Prostate gland (tissue), 2 donors: ENCODE results near the gene EPS8. TPM values are rescaled to one million over a fixed set of nuclear protein-coding genes. Genes with fewer than 3 reads are reported as not detected.

ENCODE experiments used
- DNase-seq: peaks from one replicate; pipeline ENCODE4 v3.0.0-alpha.2; 2019; ENCODE audit warnings: low spot score
- H3K27ac ChIP-seq, 2 donors: fragments of 200-600 bp; sonication (generic); 2 replicates each; pipeline ENCODE4 v1.5.1; 2017 to 2019
- H3K27me3 ChIP-seq: fragments of 200-600 bp; sonication (generic); replicated peaks from 2 replicates; pipeline ENCODE4 v1.5.1; 2019; ENCODE audit not compliant: insufficient read depth
- H3K36me3 ChIP-seq, 2 donors: fragments of 200-600 bp; sonication (generic); 1 replicate in 1 of 2; 2 replicates in 1 of 2; pipeline versions ENCODE4 v1.5.1 to v1.8.1; 2017 to 2019
- H3K4me1 ChIP-seq: fragments of 200-600 bp; sonication (generic); replicated peaks from 2 replicates; pipeline ENCODE4 v1.5.1; 2019
- H3K4me3 ChIP-seq, 2 donors: fragments of 200-600 bp; sonication (generic); 2 replicates each; pipeline ENCODE4 v1.5.1; 2017 to 2019
- H3K9me3 ChIP-seq: fragments of 200-600 bp; sonication (generic); 2 replicates; pipeline ENCODE4 v1.5.1; 2017
- CTCF ChIP-seq, 4 experiments: fragments of 200-600 bp in 2 of 4; fragments of 450-650 bp in 2 of 4; sonication (generic) in 2 of 4; IDR thresholded peaks; 1 replicate in 3 of 4; 2 replicates in 1 of 4; pipeline ENCODE4 v1.5.1; 2016 to 2019; ENCODE audit warnings: antibody characterized with exemption in 4 of 4, mild to moderate bottlenecking in 2 of 4, moderate library complexity in 2 of 4
- POLR2A ChIP-seq: fragments of 450-650 bp; IDR thresholded peaks from one replicate; pipeline ENCODE4 v1.6.1; 2016; ENCODE audit warnings: antibody characterized with exemption, mild to moderate bottlenecking
- POLR2AphosphoS5 ChIP-seq: sonication (generic); formaldehyde crosslinking; IDR thresholded peaks from one replicate; pipeline ENCODE4 v1.6.1; 2017; ENCODE audit warnings: antibody characterized with exemption
- WGBS: methylation state at CpG from one replicate; pipeline ENCODE4 v1.1.5; 2018; 5-methylcytosine and 5-hydroxymethylcytosine counted together
- intact Hi-C: fragments of 100-400 bp; cut with DNase I; formaldehyde crosslinking; loops from one replicate; pipeline ENCODE4 v1.14.2; 2022
- total RNA-seq, 2 donors: library from RNA; depleted of rRNA; stranded (reverse); fragments of >200 nt; gene quantifications; one replicate each; pipeline ENCODE4 v1.1.0, GENCODE V29; 2016

Gene EPS8
- total RNA-seq, 2 donors from 2014 or later = 47.5 to 67.4 TPM

- no peaks in the 10 kb centered on the region for H3K9me3 ChIP-seq
- WGBS = 84% methylated on average over 8 of the region's 8 CpGs
- H3K27ac ChIP-seq = no peak overlapping the region
- H3K27me3 ChIP-seq = no peaks in the 10 kb centered on the region
- no peak for TF ChIP-seq CTCF (IDR thresholded peaks at IDR 0.05)
- no peak for TF ChIP-seq POLR2A
- TF ChIP-seq POLR2AphosphoS5 = no peak
- intact Hi-C loops = loop anchor here (10.0 kb wide), 1 partner anchor 53 kb away; no protein-coding TSS in a partner anchor
- H3K4me1 ChIP-seq = no peaks in the 10 kb centered on the region
- no peaks in the 10 kb centered on the region for H3K36me3 ChIP-seq
- no peak for DNase-seq
- no peak overlapping the region for H3K4me3 ChIP-seq
Measured at GRCh38 chr12:15688202-15688736, 100.9 kb downstream of the EPS8 start.

- no peaks in the 10 kb centered on the region for H3K4me1 ChIP-seq
Measured at GRCh38 chr12:15687583-15687982, 101.6 kb downstream of the EPS8 start.

GRCh38 chr12:15684896-15685658 is 104.1 kb downstream of the EPS8 start:
- no peak for DNase-seq
- intact Hi-C loops = loop anchor here (10.0 kb wide), 1 partner anchor 50 kb away; no protein-coding TSS in a partner anchor
- no peaks in the 10 kb centered on the region for H3K27me3 ChIP-seq
- whole genome bisulfite sequencing = 75% methylated on average over 6 of the region's 6 CpGs
- H3K4me1 ChIP-seq = no peaks in the 10 kb centered on the region
- H3K27ac ChIP-seq = no peak overlapping the region
- H3K4me3 ChIP-seq = no peak overlapping the region
- TF ChIP-seq CTCF (IDR thresholded peaks at IDR 0.05) (no peak), POLR2AphosphoS5 (no peak), POLR2A (no peak)
- no peaks in the 10 kb centered on the region for H3K36me3 ChIP-seq
- H3K9me3 ChIP-seq = no peaks in the 10 kb centered on the region

More at GRCh38 chr12:15687583-15687982, 101.6 kb downstream of the EPS8 start:
- H3K4me3 ChIP-seq = no peak overlapping the region
- intact Hi-C loops = loop anchor here (10.0 kb wide), 1 partner anchor 53 kb away; no protein-coding TSS in a partner anchor
- H3K27ac ChIP-seq = no peak overlapping the region
- no peaks in the 10 kb centered on the region for H3K27me3 ChIP-seq
- DNase-seq = no peak
- no peaks in the 10 kb centered on the region for H3K9me3 ChIP-seq
- H3K36me3 ChIP-seq = no peaks in the 10 kb centered on the region
- no peak for TF ChIP-seq CTCF (IDR thresholded peaks at IDR 0.05)
- no peak for TF ChIP-seq POLR2AphosphoS5
- no peak for TF ChIP-seq POLR2A

- no peaks in the 10 kb centered on the region for H3K9me3 ChIP-seq
- H3K4me1 ChIP-seq = no peaks in the 10 kb centered on the region
- no peak for DNase-seq
- no peaks in the 10 kb centered on the region for H3K27me3 ChIP-seq
- intact Hi-C loops = loop anchor here (10.0 kb wide), 1 partner anchor 48 kb away; no protein-coding TSS in a partner anchor
- H3K4me3 ChIP-seq = no peak overlapping the region
- TF ChIP-seq POLR2AphosphoS5 (no peak), POLR2A (no peak), CTCF (IDR thresholded peaks at IDR 0.05) (no peak)
- H3K36me3 ChIP-seq = no peaks in the 10 kb centered on the region
- no peak overlapping the region for H3K27ac ChIP-seq
Measured at GRCh38 chr12:15682826-15683225, 106.4 kb downstream of the EPS8 start.

GRCh38 chr12:15679151-15679550 is 110.0 kb downstream of the EPS8 start:
- Histone ChIP-seq H3K36me3 (no peaks in the 10 kb centered on the region), H3K27ac (no peak overlapping the region), H3K4me1 (no peaks in the 10 kb centered on the region), H3K27me3 (no peaks in the 10 kb centered on the region), H3K9me3 (no peaks in the 10 kb centered on the region), H3K4me3 (no peak overlapping the region)
- DNase-seq = no peak
- intact Hi-C loops = no loop called here
- WGBS = 57% methylated on average over 1 of the region's 1 CpG
- TF ChIP-seq POLR2A (no peak), CTCF (IDR thresholded peaks at IDR 0.05) (no peak), POLR2AphosphoS5 (no peak)
